HG03521 (cell line): ENCODE results near the gene CYP26C1.

Source experiments
- ATAC-seq: cut with Tn5 transposase; IDR thresholded peaks from one replicate; pipeline ENCODE4 v1.9.1; 2021; ENCODE audit warnings: mild to moderate bottlenecking, moderate library complexity; ENCODE audit not compliant: unreplicated experiment

The CYP26C1 gene

GRCh38 chr10:93063977-93064660 is 3.5 kb downstream of the CYP26C1 start:
- no peak for ATAC-seq

- no peak for ATAC-seq
Observed at GRCh38 chr10:93064874-93065660, 4.5 kb downstream of the CYP26C1 start.

- ATAC-seq: no peak
Observed at GRCh38 chr10:93065675-93066543, 5.3 kb downstream of the CYP26C1 start.

- ATAC-seq: no peak
Observed at GRCh38 chr10:93066544-93066913, 5.9 kb downstream of the CYP26C1 start.

- ATAC-seq: no peak
Observed at GRCh38 chr10:93067443-93068365, 7.1 kb downstream of the CYP26C1 start.

- ATAC-seq: no peak
Observed at GRCh38 chr10:93068411-93069244, 8.0 kb downstream of the CYP26C1 start.

- no peak for ATAC-seq
Observed at GRCh38 chr10:93069245-93069561, 8.6 kb downstream of the CYP26C1 start.

GRCh38 chr10:93070378-93071176 is 10.0 kb downstream of the CYP26C1 start:
- no peak for ATAC-seq

GRCh38 chr10:93071177-93071472 is 10.5 kb downstream of the CYP26C1 start:
- ATAC-seq: no peak

GRCh38 chr10:93071674-93072224 is 11.2 kb downstream of the CYP26C1 start:
- no peak for ATAC-seq

GRCh38 chr10:93072225-93072712 is 11.7 kb downstream of the CYP26C1 start:
- no peak for ATAC-seq

GRCh38 chr10:93072713-93073538 is 12.3 kb downstream of the CYP26C1 start:
- no peak for ATAC-seq

- no peak for ATAC-seq
Observed at GRCh38 chr10:93073539-93074146, 13.0 kb downstream of the CYP26C1 start, which contains the start of gene CYP26A1. Gene CYP26A1 (plus strand): TSS chr10:93073893. CDS start chr10:93073935, 42 bp downstream.

- ATAC-seq: no peak
Observed at GRCh38 chr10:93074147-93074596, 13.6 kb downstream of the CYP26C1 start.

- no peak for ATAC-seq
Observed at GRCh38 chr10:93074597-93075368, 14.2 kb downstream of the CYP26C1 start.
